ENCODE data around the gene SERPINB8. TPM values are rescaled to one million over a fixed set of nuclear protein-coding genes. Genes with fewer than 3 reads are reported as not detected.
"Not testable (repeated sequence)": the region's sequence is repeated elsewhere in the genome, so short reads cannot be mapped to it uniquely, and the experiment has no call there.

The SERPINB8 gene
- total RNA-seq = 10 to 100 TPM in 3 of 4 donors, 1 to 10 TPM in 1; 9.0 to 32.7 (median 20.2) TPM

GRCh38 chr18:63969942-63970808 is at the start of gene SERPINB8:
Gene SERPINB8, plus strand, starts transcription at chr18:63970081. Its CDS starts 8,228 bp downstream, at chr18:63978309.
- peak; percentile 96 for ATAC-seq (ENCODE audit: low FRiP score)
- no peak for TF ChIP-seq CTCF (IDR thresholded peaks at IDR 0.05)
- peak; percentile 70 for DNase-seq (ENCODE audit: low spot score)

GRCh38 chr18:63922049-63922448 is 47.8 kb upstream of the SERPINB8 start:
- DNase-seq (ENCODE audit: low spot score) = no peak
- no peak for TF ChIP-seq CTCF (IDR thresholded peaks at IDR 0.05)
- ATAC-seq (ENCODE audit: low FRiP score) = no peak

- DNase-seq (ENCODE audit: low spot score) (no peak), ATAC-seq (ENCODE audit: low FRiP score) (no peak)
- TF ChIP-seq CTCF (IDR thresholded peaks at IDR 0.05) = no peak
Measured at GRCh38 chr18:63924551-63924950, 45.3 kb upstream of the SERPINB8 start.

GRCh38 chr18:63928331-63928730 is 41.5 kb upstream of the SERPINB8 start:
- no peak for TF ChIP-seq CTCF (IDR thresholded peaks at IDR 0.05)
- no peak for DNase-seq (ENCODE audit: low spot score)
- ATAC-seq (ENCODE audit: low FRiP score) = no peak

- not testable (repeated sequence) for DNase-seq (ENCODE audit: low spot score); ATAC-seq (ENCODE audit: low FRiP score)
Measured at GRCh38 chr18:63929369-63929768, 40.5 kb upstream of the SERPINB8 start.

GRCh38 chr18:63930773-63931354 is 39.0 kb upstream of the SERPINB8 start:
- TF ChIP-seq CTCF (IDR thresholded peaks at IDR 0.05) = no peak
- no peak for ATAC-seq (ENCODE audit: low FRiP score)

GRCh38 chr18:63936156-63936931 is 33.5 kb upstream of the SERPINB8 start:
- ATAC-seq (ENCODE audit: low FRiP score) (peak; percentile 99), DNase-seq (ENCODE audit: low spot score) (peak; percentile 65)
- TF ChIP-seq CTCF (IDR thresholded peaks at IDR 0.05) = peak in 1 of 3 donors; percentile 18

More at GRCh38 chr18:63930773-63931354, 39.0 kb upstream of the SERPINB8 start:
- no peak for DNase-seq (ENCODE audit: low spot score)
